OCI-LY7 (cell line): ENCODE data around the gene GOLGA8K. TPM values are rescaled to one million over a fixed set of nuclear protein-coding genes. Genes with fewer than 3 reads are reported as not detected.
"Not testable (repeated sequence)": the region's sequence is repeated elsewhere in the genome, so short reads cannot be mapped to it uniquely, and the experiment has no call there.

ENCODE experiments used
- BruUV-seq: library from RNA; stranded (reverse); fragments of 400-500 nt; replicated peaks from 2 replicates; lab custom pipeline; 2021; lab: Mats Ljungman, UMichigan
- CTCF ChIA-PET: fragments of 300-600 bp; sonication (Branson Sonifier 250); formaldehyde crosslinking; loops from one replicate; lab custom pipeline; 2022; ENCODE audit warnings: antibody characterized with exemption; ENCODE audit not compliant: unreplicated experiment; lab: Charles Lee
- POLR2A ChIA-PET: fragments of 300-600 bp; sonication (Branson Sonifier 250); formaldehyde crosslinking; loops from one replicate; lab custom pipeline; 2022; ENCODE audit warnings: antibody characterized with exemption; lab: Charles Lee
- DNase-seq: peaks from one replicate; pipeline ENCODE4 v3.0.0-alpha.2; 2015; ENCODE audit warnings: low spot score
- H2AFZ ChIP-seq: fragments of 200-600 bp; sonication (generic), shearing (Covaris generic); 2 replicates; pipeline ENCODE4 v1.6.1; 2014; ENCODE audit warnings: mild to moderate bottlenecking, antibody characterized with exemption, low read length, moderate library complexity
- H3K27ac ChIP-seq: fragments of 200-600 bp; sonication (generic); 2 replicates; pipeline ENCODE4 v1.5.1; 2014; ENCODE audit warnings: mixed run types, low read depth, mild to moderate bottlenecking, moderate library complexity, low read length, inconsistent platforms; ENCODE audit not compliant: poor library complexity, severe bottlenecking
- H3K36me3 ChIP-seq: fragments of 200-600 bp; sonication (generic); 2 replicates; pipeline ENCODE4 v1.6.1; 2014; ENCODE audit warnings: mild to moderate bottlenecking, antibody characterized with exemption, low read length, moderate library complexity, mixed read lengths; ENCODE audit not compliant: insufficient read depth
- H3K4me1 ChIP-seq: fragments of 200-600 bp; sonication (generic); 2 replicates; pipeline ENCODE4 v1.5.1; 2014; ENCODE audit warnings: mild to moderate bottlenecking, low read length; ENCODE audit not compliant: insufficient read depth, poor library complexity, severe bottlenecking
- H3K4me2 ChIP-seq: fragments of 200-600 bp; sonication (generic); 2 replicates; pipeline ENCODE4 v1.6.1; 2014; ENCODE audit warnings: mild to moderate bottlenecking, low read length
- H3K4me3 ChIP-seq: fragments of 200-600 bp; sonication (generic); 2 replicates; pipeline ENCODE4 v1.5.1; 2014; ENCODE audit warnings: mild to moderate bottlenecking, low read depth, low read length; ENCODE audit not compliant: poor library complexity, severe bottlenecking
- H3K79me2 ChIP-seq: fragments of 200-600 bp; sonication (generic); 2 replicates; pipeline ENCODE4 v1.6.1; 2016; ENCODE audit warnings: low read depth, mild to moderate bottlenecking, low read length, moderate library complexity, mixed read lengths; ENCODE audit not compliant: insufficient read depth
- H3K9me2 ChIP-seq: fragments of 200-600 bp; sonication (generic); 2 replicates; pipeline ENCODE4 v1.6.1; 2016; ENCODE audit warnings: mild to moderate bottlenecking, low read length, mixed read lengths; ENCODE audit not compliant: insufficient read depth
- H3K9me3 ChIP-seq: fragments of 200-600 bp; sonication (generic); 2 replicates; pipeline ENCODE4 v1.6.1; 2014; ENCODE audit warnings: mild to moderate bottlenecking, mixed run types, low read length, mixed read lengths
- H4K20me1 ChIP-seq: fragments of 200-600 bp; sonication (generic); 2 replicates; pipeline ENCODE4 v1.6.1; 2014; ENCODE audit warnings: mild to moderate bottlenecking, antibody characterized with exemption, low read length, moderate library complexity, mixed read lengths; ENCODE audit not compliant: insufficient read depth
- intact Hi-C: fragments of 100-400 bp; cut with micrococcal nuclease; formaldehyde crosslinking; loops from one replicate; pipeline ENCODE4 v1.10.0; 2022; ENCODE audit not compliant: unreplicated experiment
- small RNA-seq: library from RNA; depleted of rRNA; stranded (forward); fragments of <200 nt; gene quantifications from one replicate; pipeline ENCODE3, GENCODE V24; 2014
- total RNA-seq, 2 experiments: library from RNA; depleted of rRNA in 1 of 2; stranded (reverse); fragments of >200 nt in 1 of 2; shearing (Covaris generic) in 1 of 2; gene quantifications; 2 replicates each; pipeline ENCODE4 v1.2.3, GENCODE V29; 2014 to 2022

GOLGA8K gene
- total RNA-seq, 2 experiments from 2014 or later, result not detected

DNA sequence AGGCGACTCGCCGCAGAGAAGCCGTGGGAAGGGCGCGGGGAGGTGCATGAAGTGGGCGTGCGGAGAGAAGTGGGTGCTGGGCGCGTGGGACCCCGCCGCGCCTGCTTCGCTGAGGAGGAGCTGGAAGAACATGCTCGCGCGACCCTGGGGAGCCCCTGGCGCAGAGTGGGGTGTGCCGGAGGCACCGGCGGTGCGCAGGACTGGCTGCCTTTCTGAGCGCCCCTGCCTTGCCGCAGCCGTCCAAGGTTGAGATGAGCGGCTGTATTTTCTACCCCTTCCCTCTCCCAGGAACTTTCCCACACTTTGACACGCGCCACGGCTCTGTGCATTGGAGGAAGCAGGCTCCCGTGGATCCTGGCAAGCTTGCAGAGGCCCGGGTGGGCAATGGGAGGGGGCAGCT, 56.1 kb downstream of the GOLGA8K start:
- POLR2A ChIA-PET, BruUV-seq, H2AFZ ChIP-seq, CTCF ChIA-PET, intact Hi-C loops, H3K4me1 ChIP-seq, H3K36me3 ChIP-seq, H3K4me3 ChIP-seq, DNase-seq, H3K9me3 ChIP-seq, H3K79me2 ChIP-seq, H3K27ac ChIP-seq, H3K4me2 ChIP-seq, H4K20me1 ChIP-seq, H3K9me2 ChIP-seq: not testable (repeated sequence)

DNA sequence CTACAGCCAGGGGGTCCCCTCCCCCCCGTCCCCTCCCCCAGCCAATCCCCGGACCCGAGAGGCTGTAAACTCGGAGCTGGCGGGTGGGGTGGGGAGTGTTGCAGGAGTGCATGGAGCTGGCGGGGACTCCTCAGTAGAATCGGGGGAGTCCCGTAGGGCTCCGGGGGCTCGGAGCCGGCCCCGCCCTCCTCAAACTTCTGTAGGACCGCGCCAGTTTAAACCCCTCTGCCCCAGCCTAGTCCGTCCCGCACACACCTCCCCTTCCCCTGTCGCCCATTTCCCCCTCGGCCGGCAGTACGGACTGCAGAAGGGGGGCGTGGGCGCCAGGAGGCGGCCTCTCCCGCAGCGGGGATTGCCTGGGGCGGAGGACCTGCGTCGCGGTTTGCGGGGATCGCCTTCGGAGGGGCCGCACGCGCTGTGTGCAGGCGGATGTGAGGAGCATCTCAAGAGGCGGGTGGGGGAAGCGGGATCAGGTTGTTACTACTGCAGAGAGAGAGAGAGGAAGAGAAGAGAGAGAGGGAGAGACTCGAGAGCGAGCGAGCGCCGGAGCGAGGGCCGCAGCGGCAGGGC, 57.0 kb downstream of the GOLGA8K start:
- BruUV-seq, H3K4me3 ChIP-seq, H3K36me3 ChIP-seq, CTCF ChIA-PET, POLR2A ChIA-PET, intact Hi-C loops, H3K9me2 ChIP-seq, H3K79me2 ChIP-seq, H2AFZ ChIP-seq, H3K4me2 ChIP-seq, H3K4me1 ChIP-seq, H3K9me3 ChIP-seq, DNase-seq, H4K20me1 ChIP-seq, H3K27ac ChIP-seq: not testable (repeated sequence)

DNA sequence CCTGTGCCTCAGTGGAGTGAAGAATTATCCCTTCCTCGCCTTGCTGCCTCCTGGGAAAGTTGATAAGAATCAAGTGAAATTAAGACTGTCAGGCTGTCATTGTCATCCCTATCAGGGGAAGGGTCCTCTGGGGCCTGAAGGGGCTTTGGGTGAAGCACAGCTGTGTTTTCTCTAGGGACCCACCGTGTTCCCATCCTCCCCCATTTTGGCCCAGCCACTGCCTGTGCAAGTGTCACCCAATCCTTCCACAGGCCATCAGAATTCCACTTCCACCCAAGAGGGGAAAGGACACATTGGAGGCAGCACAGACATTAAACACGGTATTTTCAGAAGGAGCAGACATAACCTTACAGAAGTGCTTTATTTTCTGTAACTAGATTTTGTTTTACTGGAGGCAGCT, 59.2 kb downstream of the GOLGA8K start:
- H3K4me1 ChIP-seq, DNase-seq, H3K4me3 ChIP-seq, H3K4me2 ChIP-seq, BruUV-seq, H4K20me1 ChIP-seq, H3K79me2 ChIP-seq, H3K27ac ChIP-seq, CTCF ChIA-PET, H3K9me2 ChIP-seq, intact Hi-C loops, H3K9me3 ChIP-seq, H2AFZ ChIP-seq, POLR2A ChIA-PET, H3K36me3 ChIP-seq: not testable (repeated sequence)

Small RNAs within 50 kb of the gene (small RNA-seq; reads per million reads assigned to genes)
- gene RF00096 (0.42 reads per million), gene RN7SL185P (not detected), gene RN7SL539P (not detected)

Other genes with a start within 250 kb of the GOLGA8K start
- 0.44 TPM in 1 of 2 replicates, not detected in the other for gene GOLGA8O, start 52.3 kb upstream of the GOLGA8K start, total RNA-seq (2014; rRNA removed; shearing (Covaris generic))
- gene GOLGA8O, start 52.3 kb upstream of the GOLGA8K start, total RNA-seq (2022), result 0.23 and 0.35 TPM in 2 replicates
- 0.08 and 2.0 TPM in 2 replicates for gene GOLGA8N, start 190.2 kb upstream of the GOLGA8K start, total RNA-seq (2014; rRNA removed; shearing (Covaris generic))
- 1.4 and 2.8 TPM in 2 replicates for gene GOLGA8N, start 190.2 kb upstream of the GOLGA8K start, total RNA-seq (2022)
- gene ARHGAP11A, start 212.2 kb upstream of the GOLGA8K start, total RNA-seq (2014; rRNA removed; shearing (Covaris generic)), result 41.0 and 50.5 TPM in 2 replicates
- 134 and 150 TPM in 2 replicates for gene ARHGAP11A, start 212.2 kb upstream of the GOLGA8K start, total RNA-seq (2022)
- 1.5 and 6.5 TPM in 2 replicates for gene SCG5, start 238.4 kb upstream of the GOLGA8K start, total RNA-seq (2014; rRNA removed; shearing (Covaris generic))
- gene SCG5, start 238.4 kb upstream of the GOLGA8K start, total RNA-seq (2022), result 4.1 and 4.7 TPM in 2 replicates